Mesodermal cell (in vitro differentiated cells): ENCODE data around the gene CD2AP.

ENCODE experiments used
- H3K27ac ChIP-seq: 2 replicates; pipeline ENCODE4 v1.7.0; 2013; ENCODE audit warnings: mild to moderate bottlenecking, low read depth, low read length, moderate library complexity; ENCODE audit not compliant: severe bottlenecking
- H3K36me3 ChIP-seq: 2 replicates; pipeline ENCODE4 v1.7.1; 2013; ENCODE audit warnings: mild to moderate bottlenecking, low read length, moderate library complexity; ENCODE audit not compliant: control insufficient read depth, insufficient read depth
- H3K4me1 ChIP-seq: one replicate; pipeline ENCODE4 v1.7.1; 2013; ENCODE audit warnings: mild to moderate bottlenecking, low read length; ENCODE audit not compliant: insufficient read depth, control insufficient read depth, poor library complexity, severe bottlenecking
- H3K4me3 ChIP-seq: 2 replicates; pipeline ENCODE4 v1.7.0; 2013; ENCODE audit warnings: low read length, control low read depth, mild to moderate bottlenecking; ENCODE audit not compliant: insufficient read depth, poor library complexity, severe bottlenecking; ENCODE audit errors: extremely low read depth
- H3K9me3 ChIP-seq: 2 replicates; pipeline ENCODE4 v1.7.1; 2013; ENCODE audit warnings: mild to moderate bottlenecking, low read length, moderate library complexity; ENCODE audit not compliant: control insufficient read depth
- WGBS, 2 experiments: methylation state at CpG; one replicate each; pipeline ENCODE4 v1.1.5; 2013; ENCODE audit warnings: missing lambda C conversion rate in 2 of 2; ENCODE audit not compliant: insufficient coverage in 2 of 2; 5-methylcytosine and 5-hydroxymethylcytosine counted together

Gene CD2AP

DNA sequence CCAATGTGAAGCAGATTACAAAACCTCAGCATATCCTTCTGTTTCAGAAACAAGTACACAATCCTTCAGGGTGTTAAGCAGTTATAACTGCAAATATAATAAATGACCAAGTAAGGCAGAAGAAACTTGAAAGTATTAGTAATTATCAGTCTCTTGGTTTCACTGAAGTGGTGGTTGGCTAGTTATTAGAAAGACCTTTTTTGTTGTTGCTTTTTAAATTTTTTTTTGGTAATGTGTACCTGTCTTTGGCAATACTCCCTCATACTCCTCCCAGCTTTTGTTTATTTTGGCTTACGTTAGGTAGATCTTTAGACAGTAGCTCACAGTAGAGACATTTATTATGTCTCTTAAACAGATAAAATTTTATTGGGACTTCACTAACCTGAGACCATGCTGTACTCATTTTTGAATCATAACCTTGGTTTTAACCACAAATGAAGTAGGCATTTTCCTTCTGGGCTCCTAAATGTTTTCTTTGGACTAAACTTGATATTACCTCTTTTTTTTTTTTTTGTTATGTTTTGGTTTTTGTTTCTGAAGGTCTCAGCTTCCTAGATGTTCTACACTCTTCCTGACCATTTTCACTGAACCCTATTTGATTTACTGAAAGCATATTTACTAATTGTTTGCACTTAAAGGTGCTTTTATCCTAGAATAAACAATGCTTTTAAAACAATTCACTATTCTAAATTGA lies 6.4 kb downstream of the CD2AP start:
- H3K4me3 ChIP-seq: no peak overlapping the region
- no peaks in the 10 kb centered on the region for H3K9me3 ChIP-seq
- WGBS, 2 experiments: no CpG with 5 or more reads among the region's 1 CpG
- peaks cover 5% of the 10 kb centered on the region for H3K36me3 ChIP-seq
- H3K27ac ChIP-seq: peak overlapping the region; percentile 20
- H3K4me1 ChIP-seq: peaks cover 34% of the 10 kb centered on the region

DNA sequence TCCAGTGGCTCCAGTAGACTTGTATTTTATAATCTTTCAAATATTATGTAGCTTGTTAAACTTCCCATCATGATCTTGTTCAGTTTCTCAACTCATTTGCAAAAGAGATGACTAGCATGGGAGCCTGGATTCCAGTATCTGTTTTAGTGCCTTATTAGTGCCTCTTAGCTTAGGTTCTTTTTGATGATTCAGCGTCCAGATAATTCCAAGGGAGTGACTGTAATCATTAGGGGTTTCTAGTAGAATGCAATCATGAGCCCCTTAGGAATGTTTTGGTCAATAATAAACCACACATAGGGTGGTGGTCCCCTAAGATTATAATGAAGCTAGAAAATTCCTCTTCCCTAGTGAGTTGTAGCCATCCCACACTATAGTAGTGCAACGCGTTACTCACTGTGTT lies 7.0 kb downstream of the CD2AP start:
- 67% methylated on average over 1 of the region's 3 CpGs; no CpG with 5 or more reads in 1 of the 2 experiments for WGBS, 2 experiments
- peaks cover 5% of the 10 kb centered on the region for H3K36me3 ChIP-seq
- no peaks in the 10 kb centered on the region for H3K9me3 ChIP-seq
- H3K4me3 ChIP-seq: no peak overlapping the region
- peaks cover 34% of the 10 kb centered on the region for H3K4me1 ChIP-seq
- no peak overlapping the region for H3K27ac ChIP-seq

DNA sequence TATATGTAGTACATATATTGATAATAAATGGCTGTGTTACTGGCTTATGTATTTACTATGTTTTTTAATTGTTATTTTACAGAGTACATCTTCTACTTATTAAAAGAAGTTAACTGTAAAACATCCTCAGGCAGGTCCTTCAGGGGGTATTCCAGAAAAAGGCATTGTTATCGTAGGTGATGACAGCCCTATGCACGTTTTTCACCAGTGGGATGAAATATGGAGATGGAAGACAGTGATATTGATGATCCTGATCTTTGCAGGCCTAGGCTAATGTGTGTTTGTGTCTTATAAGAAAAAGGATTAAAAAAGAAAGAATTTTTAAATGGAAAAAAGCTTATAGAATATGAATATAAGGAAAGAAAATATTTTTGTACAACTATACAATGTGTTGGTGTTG lies 7.5 kb downstream of the CD2AP start:
- WGBS, 2 experiments: 94 to 96% methylated on average over 2 of the region's 2 CpGs
- Histone ChIP-seq H3K4me3 (no peak overlapping the region), H3K9me3 (no peaks in the 10 kb centered on the region), H3K4me1 (peaks cover 35% of the 10 kb centered on the region), H3K27ac (no peak overlapping the region), H3K36me3 (peaks cover 5% of the 10 kb centered on the region)

DNA sequence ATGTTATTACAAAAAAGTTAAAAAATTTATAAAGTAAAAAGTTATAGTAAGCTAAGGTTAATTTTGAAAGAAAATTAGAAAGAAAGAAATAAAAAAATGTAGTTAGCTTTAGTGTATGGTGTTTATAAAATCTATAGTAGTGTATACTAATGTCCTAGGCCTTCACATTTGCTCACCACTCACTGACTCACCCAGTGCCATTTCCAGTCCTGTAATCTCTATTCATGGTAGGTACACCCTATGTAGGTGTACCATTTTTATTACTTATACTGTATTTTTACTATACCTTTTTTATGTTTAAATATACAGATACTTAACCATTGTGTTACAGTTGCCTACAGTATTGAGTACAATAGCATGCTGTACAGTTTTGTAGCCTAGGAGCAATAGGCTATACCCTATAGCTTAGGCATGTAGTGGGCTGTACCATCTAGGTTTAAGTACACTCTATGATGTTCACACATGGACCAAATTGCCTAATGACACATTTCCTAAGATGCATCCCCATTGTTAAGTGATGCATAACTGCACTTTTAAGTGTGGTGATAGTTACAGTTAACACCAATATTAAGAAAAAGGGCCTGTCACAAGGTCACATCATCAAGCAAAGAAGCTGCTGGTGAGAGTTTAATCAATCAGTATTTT lies 8.0 kb downstream of the CD2AP start:
- H3K4me3 ChIP-seq: no peak overlapping the region
- no peak overlapping the region for H3K27ac ChIP-seq
- peaks cover 5% of the 10 kb centered on the region for H3K36me3 ChIP-seq
- H3K9me3 ChIP-seq: no peaks in the 10 kb centered on the region
- peaks cover 33% of the 10 kb centered on the region for H3K4me1 ChIP-seq

DNA sequence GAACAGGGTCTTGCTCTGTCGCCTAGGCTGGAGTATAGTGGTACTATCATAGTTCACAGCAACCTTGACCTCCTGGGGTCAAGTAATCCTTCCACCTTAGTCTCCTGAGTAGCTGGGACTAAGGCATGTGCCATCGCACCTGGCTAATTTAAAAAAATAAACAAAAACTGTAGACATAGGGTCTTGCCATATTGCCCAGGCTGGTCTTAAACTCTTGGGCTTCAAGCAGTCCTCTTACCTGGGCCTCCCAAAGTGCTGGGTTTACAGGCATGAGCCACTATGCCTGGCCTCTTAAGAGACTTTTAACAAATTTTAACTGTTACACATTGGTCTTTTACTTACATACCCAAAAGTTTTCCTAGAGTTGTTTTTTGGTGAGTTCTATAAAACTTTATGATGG lies 12.4 kb downstream of the CD2AP start:
- Histone ChIP-seq H3K27ac (no peak overlapping the region), H3K4me1 (peaks cover 5% of the 10 kb centered on the region), H3K36me3 (peaks cover 5% of the 10 kb centered on the region), H3K9me3 (no peaks in the 10 kb centered on the region), H3K4me3 (no peak overlapping the region)
- 100% methylated on average over 1 of the region's 2 CpGs for WGBS, 2 experiments

DNA sequence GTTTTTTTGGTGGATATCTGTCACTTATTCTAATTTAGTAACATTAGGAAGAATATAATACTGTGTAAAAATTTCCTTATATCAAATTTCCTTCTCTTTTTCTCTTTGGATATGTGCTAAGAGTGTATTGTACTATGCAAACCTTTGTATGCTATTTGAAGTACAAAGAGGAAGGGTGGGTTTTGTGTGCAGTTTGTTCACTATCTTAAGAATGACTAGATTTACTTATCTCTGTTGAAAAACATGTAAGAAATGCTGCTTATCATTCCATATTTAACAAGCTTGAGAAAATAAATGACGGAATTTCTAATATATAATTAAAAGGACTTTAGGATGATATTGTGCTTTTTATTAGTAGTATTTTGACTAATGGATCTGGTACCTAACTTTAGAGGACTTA lies 13.1 kb downstream of the CD2AP start:
- H3K4me1 ChIP-seq: peaks cover 3% of the 10 kb centered on the region
- no CpG with 5 or more reads among the region's 1 CpG for WGBS, 2 experiments
- no peak overlapping the region for H3K4me3 ChIP-seq
- H3K9me3 ChIP-seq: no peaks in the 10 kb centered on the region
- peaks cover 2% of the 10 kb centered on the region for H3K36me3 ChIP-seq
- H3K27ac ChIP-seq: no peak overlapping the region

DNA sequence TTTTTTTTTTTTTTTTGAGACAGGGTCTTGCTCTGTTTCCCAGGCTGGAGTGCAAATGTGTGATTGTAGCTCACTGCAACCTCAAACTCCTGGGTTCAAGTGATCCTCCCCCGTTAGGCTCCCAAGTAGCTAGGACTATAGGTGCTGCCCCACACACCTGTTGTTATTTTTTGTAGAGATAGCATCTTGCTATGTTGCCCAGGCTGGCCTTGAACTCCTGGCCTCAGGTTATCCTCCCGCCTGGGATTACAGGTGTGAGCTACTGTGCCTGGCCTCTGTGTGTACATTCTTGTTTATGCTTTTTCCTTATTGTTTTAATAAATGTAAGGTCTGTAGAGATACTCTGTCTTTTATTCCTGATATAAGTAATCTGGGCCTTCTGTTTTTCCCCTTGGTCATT lies 14.8 kb downstream of the CD2AP start:
- Histone ChIP-seq H3K27ac (no peak overlapping the region), H3K4me3 (no peak overlapping the region), H3K36me3 (no peaks in the 10 kb centered on the region), H3K9me3 (no peaks in the 10 kb centered on the region), H3K4me1 (peaks cover 3% of the 10 kb centered on the region)
- 83 to 92% methylated on average over 1 to 2 of the region's 2 CpGs for WGBS, 2 experiments

DNA sequence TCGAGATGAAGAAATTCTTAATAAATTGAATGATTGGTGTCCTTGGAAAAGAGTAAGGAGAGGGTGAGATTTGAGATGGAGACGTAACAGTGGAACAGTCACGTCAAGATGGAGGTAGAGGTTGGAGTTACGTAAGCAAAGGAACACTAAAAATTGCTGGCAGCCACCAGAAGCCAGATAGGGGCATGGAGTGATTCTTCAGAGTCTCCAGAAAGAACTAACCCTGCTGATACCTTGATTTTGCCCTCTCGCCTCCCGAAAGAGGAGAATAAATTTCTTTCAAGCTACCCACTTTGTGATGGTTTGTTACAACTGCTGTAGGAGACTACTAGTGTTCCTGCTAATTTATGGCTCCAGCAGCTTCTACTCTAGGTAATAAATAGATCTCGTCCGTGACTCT lies 17.6 kb downstream of the CD2AP start:
- H3K4me1 ChIP-seq: peaks cover under 1% of the 10 kb centered on the region
- 86 to 92% methylated on average over 4 to 8 of the region's 8 CpGs for WGBS, 2 experiments
- H3K4me3 ChIP-seq: no peak overlapping the region
- no peaks in the 10 kb centered on the region for H3K9me3 ChIP-seq
- H3K27ac ChIP-seq: no peak overlapping the region
- no peaks in the 10 kb centered on the region for H3K36me3 ChIP-seq

DNA sequence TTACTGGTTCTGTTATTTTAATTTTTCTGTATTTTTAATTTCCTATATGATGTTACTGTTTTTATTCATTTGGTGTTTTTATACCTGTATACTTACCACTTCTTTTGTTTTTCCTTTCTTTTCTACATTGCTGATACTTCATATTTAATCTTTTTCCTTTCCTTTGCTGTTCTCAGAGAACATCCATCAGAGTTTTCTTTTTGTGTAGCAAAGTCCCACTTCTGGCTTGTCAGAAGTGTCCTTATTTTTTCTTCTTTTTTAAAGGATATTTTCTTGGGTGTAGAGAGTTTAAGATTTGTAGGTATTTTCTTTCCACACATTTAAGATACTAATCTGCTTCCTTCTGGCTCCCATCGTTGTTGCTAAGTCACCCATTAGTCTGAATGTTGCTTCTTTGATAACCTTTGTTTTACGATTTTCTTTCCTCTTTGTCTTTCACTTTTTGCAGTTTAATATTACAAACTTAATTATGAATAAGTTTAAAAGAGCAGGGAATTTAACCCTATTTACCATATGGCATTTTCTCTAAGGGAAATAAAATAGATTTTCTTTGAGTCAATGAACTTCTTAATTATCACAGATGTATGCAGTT lies 18.5 kb downstream of the CD2AP start:
- no peak overlapping the region for H3K27ac ChIP-seq
- no peak overlapping the region for H3K4me3 ChIP-seq
- no CpG with 5 or more reads among the region's 2 CpGs for WGBS, 2 experiments
- no peaks in the 10 kb centered on the region for H3K9me3 ChIP-seq
- H3K36me3 ChIP-seq: no peaks in the 10 kb centered on the region
- H3K4me1 ChIP-seq: no peaks in the 10 kb centered on the region

DNA sequence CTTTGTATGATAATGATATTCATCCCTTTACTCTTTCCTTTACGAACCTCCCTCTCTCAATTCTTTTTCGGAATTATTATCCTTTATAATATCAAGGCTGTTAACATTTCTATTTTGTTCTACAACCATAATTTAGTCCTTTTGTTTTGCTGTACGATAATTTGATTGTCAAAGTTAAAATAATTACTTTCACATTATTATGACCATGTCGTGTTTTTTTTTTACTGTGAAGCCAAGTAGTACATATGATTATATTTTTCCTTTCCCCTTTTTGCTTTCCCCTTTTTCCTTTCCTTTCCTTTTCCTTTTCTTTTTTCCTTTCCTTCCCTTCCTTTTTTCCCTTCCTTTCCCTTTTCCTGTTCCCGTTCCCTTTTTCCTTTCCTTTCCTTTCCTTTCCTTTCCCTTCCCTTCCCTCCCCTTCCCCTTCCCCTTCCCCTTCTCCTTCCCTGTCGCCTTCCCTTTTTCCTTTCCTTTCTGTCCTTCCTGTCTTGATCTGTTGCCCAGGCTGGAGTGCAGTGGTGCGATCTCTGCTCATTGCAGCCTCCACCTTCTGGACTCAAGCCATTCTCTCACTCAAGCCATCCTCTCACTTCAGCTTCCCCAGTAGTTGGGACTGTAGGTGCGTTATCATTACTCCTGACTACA lies 19.5 kb downstream of the CD2AP start:
- no peaks in the 10 kb centered on the region for H3K9me3 ChIP-seq
- H3K36me3 ChIP-seq: no peaks in the 10 kb centered on the region
- WGBS, 2 experiments: 87 to 100% methylated on average over 2 to 3 of the region's 8 CpGs
- H3K27ac ChIP-seq: no peak overlapping the region
- H3K4me3 ChIP-seq: no peak overlapping the region
- H3K4me1 ChIP-seq: no peaks in the 10 kb centered on the region

DNA sequence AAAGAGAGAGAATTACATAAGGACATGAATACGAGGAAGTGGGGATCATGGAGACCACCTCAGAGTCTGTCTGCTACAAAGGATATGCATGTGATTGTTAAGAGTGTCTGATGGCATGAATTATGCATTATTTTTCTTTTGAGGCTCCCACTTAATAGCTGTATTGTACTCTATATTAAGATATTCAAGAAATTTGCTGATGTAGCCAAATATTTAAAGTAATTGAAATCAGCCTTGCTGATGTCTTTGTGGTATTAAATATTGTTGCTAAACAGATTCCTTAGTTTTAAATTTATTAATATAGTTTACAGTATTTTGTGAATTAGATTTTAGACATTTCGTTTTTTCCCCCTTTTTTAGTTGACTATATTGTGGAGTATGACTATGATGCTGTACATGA lies 25.3 kb downstream of the CD2AP start:
- Histone ChIP-seq H3K4me3 (no peak overlapping the region), H3K4me1 (no peaks in the 10 kb centered on the region), H3K36me3 (peaks cover 26% of the 10 kb centered on the region), H3K9me3 (no peaks in the 10 kb centered on the region), H3K27ac (no peak overlapping the region)
- WGBS, 2 experiments: 83 to 100% methylated on average over 1 of the region's 2 CpGs
